Measurements from ENCODE around the gene TNNT3.

Gene TNNT3

DNA sequence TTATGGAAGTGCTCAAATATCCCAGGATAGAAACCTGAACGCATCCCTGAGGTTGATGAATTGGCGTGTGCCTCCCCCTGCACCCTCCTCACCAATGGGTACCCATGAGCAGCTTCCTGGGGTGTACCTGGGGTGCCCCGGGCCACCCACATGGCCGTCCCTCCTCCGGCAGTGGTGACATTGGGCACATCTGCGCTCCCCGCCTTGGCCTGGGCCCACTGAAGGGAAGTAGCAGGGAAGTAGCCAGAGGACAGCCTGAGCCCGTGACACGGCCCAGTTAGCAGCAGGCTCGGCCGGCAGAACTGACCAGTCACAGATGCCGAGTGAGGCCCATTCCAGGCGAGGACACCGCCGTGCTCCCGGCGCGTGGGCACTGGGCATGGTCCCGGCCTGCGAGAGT is 44.4 kb downstream of the TNNT3 start:
- no peaks in the 10 kb centered on the region for H3K9me3 ChIP-seq (ENCODE audit: control insufficient read depth in 1 of 2, low read length in 2 of 2)
- no peaks in the 10 kb centered on the region for H3K4me1 ChIP-seq (ENCODE audit: control insufficient read depth in 1 of 2, insufficient read depth in 2 of 2, low read length in 2 of 2)
- no peak overlapping the region for H3K27ac ChIP-seq (ENCODE audit: low read length)
- no peaks in the 10 kb centered on the region for H3K36me3 ChIP-seq (ENCODE audit: control insufficient read depth in 1 of 2, insufficient read depth in 2 of 2, low read length in 2 of 2)
- H3K27me3 ChIP-seq (ENCODE audit: low read depth, low read length), result no peaks in the 10 kb centered on the region
- no peak overlapping the region for H3K4me3 ChIP-seq (ENCODE audit: low read depth in 1 of 2, low read length in 2 of 2)

DNA sequence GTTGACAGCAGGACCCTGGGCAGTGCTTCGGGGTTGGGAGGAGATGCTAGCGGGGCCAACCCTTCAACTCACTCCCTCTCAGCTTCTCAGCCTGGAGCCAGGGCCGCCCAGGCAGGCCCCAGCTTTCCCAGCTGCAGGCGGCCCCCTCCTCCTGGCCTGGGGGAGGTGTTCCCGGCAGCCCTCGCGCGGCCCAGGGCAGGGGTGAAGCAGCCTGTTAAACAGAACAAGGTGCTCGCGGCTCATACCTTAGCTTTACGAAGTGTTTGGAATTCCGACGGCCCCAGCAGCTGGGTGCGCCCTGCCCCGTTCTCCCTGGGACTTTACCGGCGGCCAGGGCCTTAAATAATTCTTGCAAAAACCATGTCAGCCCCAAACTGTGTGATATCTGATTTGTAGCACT is 44.8 kb downstream of the TNNT3 start:
- no peak overlapping the region for H3K4me3 ChIP-seq (ENCODE audit: low read depth in 1 of 2, low read length in 2 of 2)
- H3K4me1 ChIP-seq (ENCODE audit: control insufficient read depth in 1 of 2, insufficient read depth in 2 of 2, low read length in 2 of 2), result no peaks in the 10 kb centered on the region
- H3K36me3 ChIP-seq (ENCODE audit: control insufficient read depth in 1 of 2, insufficient read depth in 2 of 2, low read length in 2 of 2), result no peaks in the 10 kb centered on the region
- H3K27ac ChIP-seq (ENCODE audit: low read length), result no peak overlapping the region
- no peaks in the 10 kb centered on the region for H3K27me3 ChIP-seq (ENCODE audit: low read depth, low read length)
- no peaks in the 10 kb centered on the region for H3K9me3 ChIP-seq (ENCODE audit: control insufficient read depth in 1 of 2, low read length in 2 of 2)

DNA sequence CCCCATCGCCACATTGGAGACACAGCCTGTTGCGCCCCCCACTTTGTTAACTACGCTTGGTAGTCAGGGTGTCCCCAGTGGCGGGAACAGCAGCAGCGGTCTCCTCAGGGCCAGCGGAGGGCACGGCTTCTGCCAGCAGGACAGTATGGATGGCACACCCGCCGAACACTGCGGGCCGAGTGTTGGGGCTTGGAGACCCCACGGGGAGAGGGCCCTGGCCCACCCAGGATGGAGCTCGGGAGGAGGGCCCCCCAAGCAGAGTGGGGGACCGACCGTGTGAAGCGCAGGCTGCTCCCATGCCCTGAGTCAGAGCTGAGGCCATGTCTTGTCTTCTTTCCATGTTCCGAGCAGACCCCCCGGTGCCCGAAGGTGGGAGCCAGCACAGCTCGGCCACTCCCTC is 45.5 kb downstream of the TNNT3 start:
- Histone ChIP-seq H3K4me1 (ENCODE audit: control insufficient read depth in 1 of 2, insufficient read depth in 2 of 2, low read length in 2 of 2) (no peaks in the 10 kb centered on the region), H3K9me3 (ENCODE audit: control insufficient read depth in 1 of 2, low read length in 2 of 2) (no peaks in the 10 kb centered on the region), H3K27ac (ENCODE audit: low read length) (no peak overlapping the region), H3K27me3 (ENCODE audit: low read depth, low read length) (no peaks in the 10 kb centered on the region), H3K4me3 (ENCODE audit: low read depth in 1 of 2, low read length in 2 of 2) (no peak overlapping the region), H3K36me3 (ENCODE audit: control insufficient read depth in 1 of 2, insufficient read depth in 2 of 2, low read length in 2 of 2) (no peaks in the 10 kb centered on the region)

DNA sequence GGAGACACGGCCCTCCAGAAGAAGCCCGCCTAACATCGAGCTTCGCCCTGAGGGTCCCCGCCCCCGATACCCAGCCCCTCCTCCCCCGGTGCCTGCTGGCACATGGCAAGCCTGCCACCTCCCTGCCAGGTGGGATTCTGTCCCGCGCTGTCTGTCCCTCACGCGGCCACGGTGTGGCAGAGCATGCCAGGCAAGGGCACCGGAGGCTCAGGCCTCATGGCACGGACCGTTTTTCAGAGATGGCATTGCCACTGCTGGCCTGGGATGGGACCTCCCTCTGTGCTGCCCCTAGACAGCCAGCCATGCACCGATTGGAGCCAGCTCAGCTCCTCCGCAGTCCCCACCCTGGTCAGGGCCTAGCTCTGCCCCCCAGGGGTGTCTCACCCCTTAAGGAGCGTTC is 47.0 kb downstream of the TNNT3 start:
- Histone ChIP-seq H3K36me3 (ENCODE audit: control insufficient read depth in 1 of 2, insufficient read depth in 2 of 2, low read length in 2 of 2) (no peaks in the 10 kb centered on the region), H3K27ac (ENCODE audit: low read length) (no peak overlapping the region), H3K4me3 (ENCODE audit: low read depth in 1 of 2, low read length in 2 of 2) (no peak overlapping the region), H3K9me3 (ENCODE audit: control insufficient read depth in 1 of 2, low read length in 2 of 2) (no peaks in the 10 kb centered on the region), H3K4me1 (ENCODE audit: control insufficient read depth in 1 of 2, insufficient read depth in 2 of 2, low read length in 2 of 2) (no peaks in the 10 kb centered on the region), H3K27me3 (ENCODE audit: low read depth, low read length) (no peaks in the 10 kb centered on the region)

DNA sequence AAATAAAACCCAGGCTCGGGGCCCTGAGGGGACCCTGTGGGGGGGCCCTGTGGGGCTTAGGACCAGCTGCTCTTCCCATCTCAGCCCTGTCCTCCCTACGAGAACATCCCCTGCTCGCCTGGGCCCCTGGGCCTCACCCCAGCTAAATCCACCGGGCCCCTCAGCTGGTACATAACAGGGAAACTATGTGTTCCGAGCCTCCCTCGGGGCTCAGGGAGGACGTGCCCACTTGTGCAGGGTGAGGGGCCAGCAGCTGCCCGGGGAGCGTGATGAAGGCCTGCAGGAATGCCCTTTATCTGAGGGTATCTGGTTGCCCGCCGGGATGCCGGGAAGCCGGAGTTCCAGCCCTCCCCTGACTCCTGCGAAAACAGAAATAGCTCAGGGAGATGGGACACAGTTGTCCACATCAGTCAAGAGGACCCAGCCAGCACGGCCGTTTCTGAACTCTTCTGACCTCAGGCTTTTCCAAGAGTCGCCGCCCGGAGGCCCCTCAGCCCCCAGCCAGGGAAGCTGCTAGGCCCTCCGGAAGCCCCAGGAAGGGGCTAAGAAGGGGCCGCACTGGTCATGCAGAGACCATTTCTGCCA is 48.2 kb downstream of the TNNT3 start:
- no peaks in the 10 kb centered on the region for H3K4me1 ChIP-seq (ENCODE audit: control insufficient read depth in 1 of 2, insufficient read depth in 2 of 2, low read length in 2 of 2)
- no peaks in the 10 kb centered on the region for H3K9me3 ChIP-seq (ENCODE audit: control insufficient read depth in 1 of 2, low read length in 2 of 2)
- no peaks in the 10 kb centered on the region for H3K27me3 ChIP-seq (ENCODE audit: low read depth, low read length)
- H3K36me3 ChIP-seq (ENCODE audit: control insufficient read depth in 1 of 2, insufficient read depth in 2 of 2, low read length in 2 of 2), result no peaks in the 10 kb centered on the region
- no peak overlapping the region for H3K4me3 ChIP-seq (ENCODE audit: low read depth in 1 of 2, low read length in 2 of 2)
- H3K27ac ChIP-seq (ENCODE audit: low read length), result no peak overlapping the region

DNA sequence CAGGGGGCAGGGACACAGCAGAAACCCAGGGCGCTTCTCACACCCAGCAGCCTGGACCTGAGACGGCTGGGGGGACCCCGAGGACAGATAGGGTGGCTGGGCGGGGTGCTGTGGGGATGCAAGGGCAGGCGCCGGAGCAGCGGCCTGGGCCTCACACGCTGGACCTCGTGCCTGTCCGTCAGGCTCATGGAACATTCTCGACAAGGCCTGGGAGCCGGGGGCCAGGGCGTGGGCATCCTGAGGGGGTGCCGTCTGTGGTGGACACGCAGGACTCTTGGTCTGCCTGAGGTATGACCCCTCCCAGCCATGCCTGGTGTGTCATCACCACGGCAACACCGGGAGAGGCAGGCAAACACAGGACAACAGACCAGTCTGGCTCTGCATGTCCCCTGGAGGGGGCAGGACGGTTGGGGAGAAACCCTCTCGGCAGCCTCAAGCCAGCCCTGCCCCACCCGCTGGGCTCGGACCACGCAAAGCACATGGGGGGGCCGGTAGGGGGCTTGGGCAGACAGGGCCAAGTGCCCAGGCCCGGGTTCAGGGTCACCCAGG is 49.0 kb downstream of the TNNT3 start:
- Histone ChIP-seq H3K27me3 (ENCODE audit: low read depth, low read length) (no peaks in the 10 kb centered on the region), H3K27ac (ENCODE audit: low read length) (no peak overlapping the region), H3K36me3 (ENCODE audit: control insufficient read depth in 1 of 2, insufficient read depth in 2 of 2, low read length in 2 of 2) (no peaks in the 10 kb centered on the region), H3K4me3 (ENCODE audit: low read depth in 1 of 2, low read length in 2 of 2) (no peak overlapping the region), H3K9me3 (ENCODE audit: control insufficient read depth in 1 of 2, low read length in 2 of 2) (no peaks in the 10 kb centered on the region), H3K4me1 (ENCODE audit: control insufficient read depth in 1 of 2, insufficient read depth in 2 of 2, low read length in 2 of 2) (no peaks in the 10 kb centered on the region)

DNA sequence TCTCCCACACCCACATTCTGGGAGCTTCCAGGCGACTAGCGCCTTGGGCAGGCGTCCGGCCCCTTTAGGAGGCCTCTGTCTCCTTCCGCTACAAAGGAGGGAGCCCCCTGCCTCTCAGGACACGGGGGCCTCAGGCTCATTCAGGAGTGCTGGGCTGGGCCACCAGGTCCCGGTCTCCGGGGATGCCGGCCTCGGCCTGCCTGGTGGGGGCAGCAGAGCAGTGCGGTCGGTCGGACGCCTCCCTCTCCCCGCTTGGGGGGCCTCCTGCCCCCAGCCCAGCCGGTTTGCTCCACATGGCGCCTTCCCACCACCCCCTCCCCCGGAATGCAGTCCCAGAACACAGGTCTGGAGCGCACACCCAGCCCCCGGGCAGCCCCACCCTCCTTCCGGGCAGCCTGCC is 49.5 kb downstream of the TNNT3 start:
- H3K36me3 ChIP-seq (ENCODE audit: control insufficient read depth in 1 of 2, insufficient read depth in 2 of 2, low read length in 2 of 2), result no peaks in the 10 kb centered on the region

DNA sequence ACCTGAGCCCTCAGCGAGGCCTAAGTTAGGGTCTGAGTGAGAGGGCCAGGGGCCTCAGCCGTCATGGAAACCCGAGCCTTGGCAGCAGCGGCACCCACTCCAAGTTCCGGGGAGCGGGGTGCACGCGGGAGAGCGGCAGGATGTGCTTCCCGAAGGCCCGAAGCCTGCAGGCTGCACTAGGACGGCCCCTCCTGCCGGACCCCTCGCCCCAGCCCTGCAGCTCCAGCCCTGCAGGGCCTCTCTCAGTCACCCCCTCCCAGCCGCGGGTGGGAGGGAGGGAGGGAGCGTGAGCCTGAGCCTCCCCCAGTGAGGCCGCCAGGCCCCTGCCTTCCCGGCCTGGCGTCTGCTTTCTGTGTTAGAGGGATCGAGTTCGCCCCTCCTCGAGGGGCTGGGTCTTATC is 50.3 kb downstream of the TNNT3 start:
- Histone ChIP-seq H3K4me1 (ENCODE audit: control insufficient read depth in 1 of 2, insufficient read depth in 2 of 2, low read length in 2 of 2) (no peaks in the 10 kb centered on the region), H3K36me3 (ENCODE audit: control insufficient read depth in 1 of 2, insufficient read depth in 2 of 2, low read length in 2 of 2) (no peaks in the 10 kb centered on the region), H3K4me3 (ENCODE audit: low read depth in 1 of 2, low read length in 2 of 2) (no peak overlapping the region), H3K27me3 (ENCODE audit: low read depth, low read length) (no peaks in the 10 kb centered on the region), H3K9me3 (ENCODE audit: control insufficient read depth in 1 of 2, low read length in 2 of 2) (no peaks in the 10 kb centered on the region), H3K27ac (ENCODE audit: low read length) (no peak overlapping the region)

More for the DNA sequence above, 49.5 kb downstream of the TNNT3 start:
- no peaks in the 10 kb centered on the region for H3K27me3 ChIP-seq (ENCODE audit: low read depth, low read length)
- no peaks in the 10 kb centered on the region for H3K9me3 ChIP-seq (ENCODE audit: control insufficient read depth in 1 of 2, low read length in 2 of 2)
- H3K4me3 ChIP-seq (ENCODE audit: low read depth in 1 of 2, low read length in 2 of 2), result no peak overlapping the region
- no peak overlapping the region for H3K27ac ChIP-seq (ENCODE audit: low read length)
- H3K4me1 ChIP-seq (ENCODE audit: control insufficient read depth in 1 of 2, insufficient read depth in 2 of 2, low read length in 2 of 2), result no peaks in the 10 kb centered on the region

DNA sequence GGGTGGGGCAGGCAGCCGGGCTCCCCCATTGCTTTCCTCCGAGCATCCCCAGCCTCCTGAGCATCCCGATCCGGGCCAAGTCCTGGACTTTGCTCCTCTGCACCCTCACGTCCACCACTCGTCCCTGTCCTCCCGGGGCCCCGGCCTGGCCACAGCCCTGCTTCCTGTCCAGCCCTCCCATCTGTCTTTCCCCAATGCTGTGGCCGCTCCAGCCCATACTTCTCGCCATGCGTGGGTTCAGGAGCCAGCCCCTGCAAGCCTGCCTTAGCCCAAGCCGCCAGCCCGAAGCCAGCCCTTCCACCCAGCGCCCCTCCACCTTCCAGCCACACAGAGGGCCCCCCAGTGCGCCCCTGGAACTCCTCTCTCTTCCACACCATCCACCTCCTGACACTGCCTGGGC is 51.5 kb downstream of the TNNT3 start:
- Histone ChIP-seq H3K27me3 (ENCODE audit: low read depth, low read length) (no peaks in the 10 kb centered on the region), H3K4me3 (ENCODE audit: low read depth in 1 of 2, low read length in 2 of 2) (no peak overlapping the region), H3K9me3 (ENCODE audit: control insufficient read depth in 1 of 2, low read length in 2 of 2) (no peaks in the 10 kb centered on the region), H3K4me1 (ENCODE audit: control insufficient read depth in 1 of 2, insufficient read depth in 2 of 2, low read length in 2 of 2) (no peaks in the 10 kb centered on the region), H3K27ac (ENCODE audit: low read length) (no peak overlapping the region), H3K36me3 (ENCODE audit: control insufficient read depth in 1 of 2, insufficient read depth in 2 of 2, low read length in 2 of 2) (no peaks in the 10 kb centered on the region)

DNA sequence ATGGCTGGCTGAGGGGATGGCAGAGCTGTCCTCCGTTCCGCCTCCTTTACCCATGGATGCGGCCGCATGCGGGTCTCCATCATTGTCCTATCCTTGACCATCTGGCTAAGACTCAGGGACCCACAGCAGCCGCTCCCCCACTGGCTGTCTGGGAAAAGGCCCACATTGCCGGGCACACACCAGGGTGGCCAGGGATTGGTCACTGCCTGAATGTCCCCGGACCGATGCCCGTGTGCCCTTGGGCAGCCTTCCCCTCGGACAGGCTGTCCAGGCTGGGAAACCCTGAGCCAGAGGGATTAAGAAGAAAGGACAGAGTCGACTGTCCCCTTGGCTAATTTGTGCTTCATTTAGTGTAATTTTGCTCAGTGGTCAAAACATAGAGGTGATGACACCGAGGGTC is 55.7 kb downstream of the TNNT3 start:
- H3K9me3 ChIP-seq (ENCODE audit: control insufficient read depth in 1 of 2, low read length in 2 of 2), result no peaks in the 10 kb centered on the region
- H3K36me3 ChIP-seq (ENCODE audit: control insufficient read depth in 1 of 2, insufficient read depth in 2 of 2, low read length in 2 of 2), result no peaks in the 10 kb centered on the region
- H3K4me1 ChIP-seq (ENCODE audit: control insufficient read depth in 1 of 2, insufficient read depth in 2 of 2, low read length in 2 of 2), result no peaks in the 10 kb centered on the region
- H3K4me3 ChIP-seq (ENCODE audit: low read depth in 1 of 2, low read length in 2 of 2), result no peak overlapping the region
- no peaks in the 10 kb centered on the region for H3K27me3 ChIP-seq (ENCODE audit: low read depth, low read length)
- no peak overlapping the region for H3K27ac ChIP-seq (ENCODE audit: low read length)

DNA sequence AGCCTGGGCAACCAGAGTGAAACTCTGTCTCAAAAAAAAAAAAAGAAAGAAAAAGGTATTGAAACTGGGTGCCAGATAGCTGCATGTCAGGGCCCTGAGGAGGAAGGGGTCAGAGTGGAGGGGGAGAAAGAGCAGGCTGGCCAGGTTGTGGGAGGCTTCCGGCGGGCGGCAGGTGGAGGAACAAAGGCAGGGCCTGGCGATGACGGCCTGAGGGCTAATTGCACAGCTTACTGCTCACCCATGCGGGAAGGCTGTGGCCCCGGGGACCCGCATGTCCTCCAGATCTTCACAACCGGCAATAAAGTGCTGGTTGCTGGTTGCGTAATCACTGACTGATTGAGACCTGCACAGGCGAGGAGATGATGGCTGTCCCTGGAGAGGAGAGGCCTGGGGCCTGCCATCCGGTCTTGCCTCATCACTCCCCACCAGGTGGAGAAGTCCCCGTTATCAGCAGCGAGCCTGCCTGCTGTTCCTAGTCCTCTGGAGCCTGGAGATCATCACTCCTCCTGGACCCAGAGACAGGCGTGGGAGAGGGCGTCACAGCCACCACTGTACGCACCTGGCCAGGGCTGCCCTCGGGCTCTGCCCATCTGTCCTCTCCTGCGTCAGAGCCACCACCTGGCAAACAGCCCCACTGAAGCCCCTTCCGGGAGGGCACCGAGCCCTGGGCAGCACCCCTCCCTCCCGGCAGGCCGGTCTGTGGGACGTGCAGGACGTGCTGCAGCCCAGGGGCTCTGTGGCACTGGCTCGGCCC is 59.4 kb downstream of the TNNT3 start:
- H3K27ac ChIP-seq (ENCODE audit: low read length), result no peak overlapping the region
- H3K9me3 ChIP-seq (ENCODE audit: control insufficient read depth in 1 of 2, low read length in 2 of 2), result no peaks in the 10 kb centered on the region
- H3K36me3 ChIP-seq (ENCODE audit: control insufficient read depth in 1 of 2, insufficient read depth in 2 of 2, low read length in 2 of 2), result no peaks in the 10 kb centered on the region
- no peaks in the 10 kb centered on the region for H3K4me1 ChIP-seq (ENCODE audit: control insufficient read depth in 1 of 2, insufficient read depth in 2 of 2, low read length in 2 of 2)
- no peak overlapping the region for H3K4me3 ChIP-seq (ENCODE audit: low read depth in 1 of 2, low read length in 2 of 2)
- H3K27me3 ChIP-seq (ENCODE audit: low read depth, low read length), result no peaks in the 10 kb centered on the region

DNA sequence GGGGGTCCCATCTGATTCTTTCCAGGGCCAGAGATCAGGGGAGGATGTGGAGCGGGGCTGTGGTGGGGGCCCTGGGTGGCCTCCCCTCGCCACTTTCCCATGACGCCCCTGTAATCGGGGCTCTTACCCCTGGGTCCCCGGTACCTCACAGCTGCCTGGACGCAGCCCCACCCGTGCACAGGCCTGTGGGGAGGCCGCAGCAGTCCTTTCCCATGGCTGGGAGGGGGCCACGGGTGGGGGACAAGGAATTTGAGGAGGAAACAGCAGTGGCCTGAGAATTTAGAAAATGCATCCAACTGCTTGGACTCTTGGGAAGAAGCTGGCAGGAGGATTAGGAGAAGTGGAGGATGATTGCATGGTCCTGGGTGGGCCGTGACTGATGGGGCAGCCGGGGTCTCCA is 60.1 kb downstream of the TNNT3 start:
- no peak overlapping the region for H3K27ac ChIP-seq (ENCODE audit: low read length)
- H3K4me1 ChIP-seq (ENCODE audit: control insufficient read depth in 1 of 2, insufficient read depth in 2 of 2, low read length in 2 of 2), result no peaks in the 10 kb centered on the region
- H3K27me3 ChIP-seq (ENCODE audit: low read depth, low read length), result no peaks in the 10 kb centered on the region
- H3K9me3 ChIP-seq (ENCODE audit: control insufficient read depth in 1 of 2, low read length in 2 of 2), result no peaks in the 10 kb centered on the region
- no peaks in the 10 kb centered on the region for H3K36me3 ChIP-seq (ENCODE audit: control insufficient read depth in 1 of 2, insufficient read depth in 2 of 2, low read length in 2 of 2)
- H3K4me3 ChIP-seq (ENCODE audit: low read depth in 1 of 2, low read length in 2 of 2), result no peak overlapping the region
